BLaER1 treated with 17β-estradiol and CSF1 and Interleukin-3, amounts not matched to agents 10 nM and 100 nM (cell line): Measurements from ENCODE around the gene CD6.

Experiments
- H3K27ac ChIP-seq, 11 experiments: shearing (Covaris generic); formaldehyde crosslinking; 2 replicates each; pipeline ENCODE4 v1.8.1; 2022
- H3K27me3 ChIP-seq, 11 experiments: shearing (Covaris generic); formaldehyde crosslinking; 2 replicates each; pipeline ENCODE4 v1.8.1; 2022
- H3K36me3 ChIP-seq, 11 experiments: shearing (Covaris generic); formaldehyde crosslinking; 2 replicates each; pipeline ENCODE4 v1.8.1; 2022
- H3K4me1 ChIP-seq, 10 experiments: shearing (Covaris generic); formaldehyde crosslinking; 2 replicates each; pipeline ENCODE4 v1.8.1; 2022
- H3K4me2 ChIP-seq, 11 experiments: shearing (Covaris generic); formaldehyde crosslinking; 2 replicates each; pipeline ENCODE4 v1.8.1; 2022
- H3K4me3 ChIP-seq, 10 experiments: shearing (Covaris generic); formaldehyde crosslinking; 2 replicates each; pipeline ENCODE4 v1.8.1; 2022
- H3K9ac ChIP-seq, 11 experiments: shearing (Covaris generic); formaldehyde crosslinking; 2 replicates each; pipeline ENCODE4 v1.8.1; 2022
- H3K9me3 ChIP-seq, 11 experiments: shearing (Covaris generic); formaldehyde crosslinking; replicated peaks in 1 of 11; 2 replicates each; pipeline ENCODE4 v1.8.1; 2022
- H4K20me1 ChIP-seq, 11 experiments: shearing (Covaris generic); formaldehyde crosslinking; 2 replicates each; pipeline ENCODE4 v1.8.1; 2022
- Cebpa-rat ChIP-seq, 11 experiments: shearing (Covaris generic); IDR thresholded peaks; 2 replicates each; pipeline ENCODE4 v1.8.1; 2022

CD6 gene

DNA sequence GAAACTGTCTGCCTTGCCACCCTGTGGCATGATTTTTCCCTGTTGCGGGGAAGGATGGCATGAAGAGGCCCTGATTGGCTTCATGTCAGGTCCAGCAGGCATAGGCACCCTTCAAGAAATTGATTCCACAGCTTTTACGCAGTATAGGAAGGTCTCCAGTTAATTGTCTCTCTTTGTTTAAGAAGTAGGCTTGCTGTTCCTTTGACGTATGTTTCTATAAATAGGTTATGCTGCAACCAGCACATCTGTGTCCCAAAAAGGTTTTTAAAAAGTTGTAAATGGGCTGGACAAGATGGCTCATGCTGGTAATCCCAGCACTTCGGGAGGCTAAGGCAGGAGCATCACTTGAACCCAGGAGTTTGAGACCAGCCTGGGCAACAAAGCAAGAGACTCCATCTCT is 62.6 kb downstream of the CD6 start:
- Histone ChIP-seq H3K4me1 (peaks cover 0 to 33% (median 19%) of the 10 kb centered on the region in 10 experiments; a peak in 16 of 20 replicates), H3K9ac (no peak overlapping the region), H3K9me3 (no peaks in the 10 kb centered on the region), H3K27me3 (no peaks in the 10 kb centered on the region), H3K4me2 (peak overlapping the region in 9 of 11 experiments; percentile 0 to 38 (median 14); a peak in 9 of 22 replicates), H3K36me3 (no peaks in the 10 kb centered on the region), H4K20me1 (no peaks in the 10 kb centered on the region; a peak in 1 of 22 replicates), H3K27ac (no peak overlapping the region), H3K4me3 (no peak overlapping the region)
- no peak for TF ChIP-seq Cebpa-rat (IDR thresholded peaks at IDR 0.05)

DNA sequence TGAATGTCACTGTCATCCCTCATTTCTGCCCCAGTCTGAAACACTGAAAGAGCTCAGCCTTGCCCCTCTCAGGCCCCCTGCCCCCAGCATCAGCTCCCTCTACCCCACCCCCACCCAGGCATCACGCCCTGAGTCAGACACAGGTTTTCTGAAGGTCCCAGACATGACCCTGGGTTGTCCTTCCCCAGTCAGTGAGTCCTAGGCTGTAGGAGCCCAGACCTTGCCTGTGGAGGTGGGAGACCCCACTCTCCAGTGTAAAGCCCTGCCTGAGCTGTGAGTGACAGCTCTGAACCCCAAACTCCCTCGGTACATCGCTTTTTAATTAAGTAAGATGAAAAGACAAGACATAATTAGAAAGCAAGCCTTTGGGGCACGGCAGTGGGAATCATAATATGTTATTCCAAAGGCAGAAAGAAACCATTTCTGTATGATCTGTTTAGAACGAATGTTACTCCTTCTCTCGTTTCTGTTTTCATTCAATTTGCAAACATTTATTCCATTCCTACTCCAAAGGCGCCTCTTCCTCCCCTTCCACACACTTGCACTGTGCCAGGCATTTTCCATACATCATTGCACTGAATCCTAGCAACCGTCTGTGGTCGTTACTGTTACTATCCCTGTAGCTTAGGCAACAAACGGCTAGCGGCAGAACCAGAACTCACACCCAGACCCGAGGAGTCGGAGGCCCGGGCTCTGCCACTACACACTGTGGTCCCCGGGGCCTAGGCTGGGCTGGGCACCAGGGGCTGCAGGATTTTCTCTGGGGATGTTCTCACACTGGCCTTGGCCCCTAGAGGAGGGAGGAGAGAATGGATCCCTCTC is 63.4 kb downstream of the CD6 start:
- no peak for TF ChIP-seq Cebpa-rat (IDR thresholded peaks at IDR 0.05)

DNA sequence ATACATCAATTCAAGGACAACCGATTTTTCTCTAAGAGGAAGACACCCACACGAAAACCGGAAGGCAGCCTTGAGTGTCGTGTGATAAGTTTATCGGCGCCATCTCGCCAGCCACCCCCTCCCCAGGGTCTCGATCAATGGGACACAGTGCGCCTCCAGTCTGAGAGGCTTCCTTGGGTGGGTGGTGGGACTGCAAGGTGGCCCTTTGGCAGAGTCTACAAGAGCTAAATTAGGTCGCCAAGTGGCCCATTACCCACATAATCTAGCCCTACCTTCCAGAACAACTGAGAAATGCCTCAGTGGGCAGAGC is 64.0 kb downstream of the CD6 start:
- no peak overlapping the region for H3K9ac ChIP-seq
- H3K27ac ChIP-seq = no peak overlapping the region
- no peaks in the 10 kb centered on the region for H3K9me3 ChIP-seq
- peaks cover 13 to 39% (median 27%) of the 10 kb centered on the region in 10 experiments for H3K4me1 ChIP-seq
- H3K4me2 ChIP-seq = no peak overlapping the region
- H3K27me3 ChIP-seq = no peaks in the 10 kb centered on the region
- no peaks in the 10 kb centered on the region for H3K36me3 ChIP-seq
- no peak for TF ChIP-seq Cebpa-rat (IDR thresholded peaks at IDR 0.05)
- no peaks in the 10 kb centered on the region; a peak in 1 of 22 replicates for H4K20me1 ChIP-seq
- H3K4me3 ChIP-seq = no peak overlapping the region

More for the DNA sequence above, 63.4 kb downstream of the CD6 start:
- H3K9ac ChIP-seq = no peak overlapping the region
- peak overlapping the region in 1 of 11 experiments; percentile 29; a peak in 1 of 22 replicates for H3K4me2 ChIP-seq
- no peaks in the 10 kb centered on the region for H3K36me3 ChIP-seq
- no peak overlapping the region for H3K27ac ChIP-seq
- no peak overlapping the region for H3K4me3 ChIP-seq
- no peaks in the 10 kb centered on the region for H3K27me3 ChIP-seq
- H3K9me3 ChIP-seq = no peaks in the 10 kb centered on the region
- no peaks in the 10 kb centered on the region; a peak in 1 of 22 replicates for H4K20me1 ChIP-seq
- H3K4me1 ChIP-seq = peaks cover 7 to 34% (median 21%) of the 10 kb centered on the region in 10 experiments

DNA sequence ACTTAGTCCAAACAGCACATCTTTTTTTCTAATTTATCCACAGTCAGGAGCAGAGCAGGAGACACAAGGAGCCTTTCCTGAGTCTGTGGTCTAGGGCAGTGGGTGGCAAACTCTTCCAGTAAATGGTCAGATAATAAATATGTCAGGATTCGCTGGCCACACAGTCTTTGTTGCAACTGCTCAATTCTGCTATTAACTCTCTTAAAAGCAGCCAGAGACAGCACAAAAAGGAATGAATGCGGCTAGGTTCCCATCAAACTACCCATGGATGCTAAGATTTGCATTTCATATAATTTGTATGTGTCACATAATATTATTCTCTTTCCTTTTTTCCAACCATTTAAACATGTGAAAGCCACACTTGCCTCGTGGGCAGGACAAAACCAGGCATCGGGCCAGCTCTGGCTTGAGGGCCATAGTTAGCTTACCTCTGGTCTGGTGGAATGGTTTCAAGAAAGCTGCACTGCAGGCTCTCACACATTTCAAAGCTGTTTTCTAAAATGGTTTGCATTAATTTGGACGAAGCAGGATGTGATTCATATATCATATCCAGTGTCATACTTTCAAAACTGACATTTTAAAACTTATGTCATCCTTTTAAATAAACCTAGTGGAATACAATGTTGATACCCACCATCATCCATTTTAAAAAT is 66.1 kb downstream of the CD6 start:
- no peaks in the 10 kb centered on the region for H3K27me3 ChIP-seq
- H3K4me3 ChIP-seq = no peak overlapping the region
- no peak overlapping the region for H3K9ac ChIP-seq
- H3K27ac ChIP-seq = no peak overlapping the region
- no peaks in the 10 kb centered on the region; a peak in 1 of 22 replicates for H4K20me1 ChIP-seq
- TF ChIP-seq Cebpa-rat (IDR thresholded peaks at IDR 0.05) = no peak
- H3K36me3 ChIP-seq = no peaks in the 10 kb centered on the region
- no peaks in the 10 kb centered on the region for H3K9me3 ChIP-seq
- H3K4me2 ChIP-seq = peak overlapping the region in 6 of 11 experiments; percentile 8 to 65 (median 20); a peak in 7 of 22 replicates
- H3K4me1 ChIP-seq = peaks cover 34 to 60% (median 45%) of the 10 kb centered on the region in 10 experiments

DNA sequence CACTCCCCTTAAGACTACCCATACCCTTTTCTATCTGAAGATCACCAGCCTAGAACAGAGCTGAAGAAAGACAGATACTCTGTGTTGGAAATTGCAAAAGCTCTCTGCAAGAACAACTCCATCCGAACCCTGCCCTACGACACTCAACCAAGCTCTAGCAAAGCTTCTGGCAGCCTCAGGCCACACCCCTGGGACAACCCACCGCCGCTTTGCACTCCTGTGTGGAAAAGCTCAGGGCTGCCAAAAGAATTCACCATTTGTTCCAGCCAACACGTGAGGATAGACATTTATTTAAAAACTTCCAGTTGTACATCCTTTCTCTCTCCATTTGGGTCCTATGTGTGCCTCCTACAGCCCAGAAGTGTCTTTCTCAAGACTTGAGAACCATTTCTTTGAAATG is 68.4 kb downstream of the CD6 start:
- no peaks in the 10 kb centered on the region for H3K27me3 ChIP-seq
- no peak overlapping the region for H3K4me3 ChIP-seq
- no peak overlapping the region for H3K9ac ChIP-seq
- H3K9me3 ChIP-seq = no peaks in the 10 kb centered on the region
- TF ChIP-seq Cebpa-rat (IDR thresholded peaks at IDR 0.05) = no peak
- H3K36me3 ChIP-seq = no peaks in the 10 kb centered on the region
- no peaks in the 10 kb centered on the region for H4K20me1 ChIP-seq
- H3K4me1 ChIP-seq = peaks cover 37 to 60% (median 46%) of the 10 kb centered on the region in 10 experiments
- peak overlapping the region in 2 of 11 experiments; percentile 7 to 28; a peak in 3 of 22 replicates for H3K27ac ChIP-seq
- peak overlapping the region; percentile 35 to 89 (median 63) for H3K4me2 ChIP-seq

DNA sequence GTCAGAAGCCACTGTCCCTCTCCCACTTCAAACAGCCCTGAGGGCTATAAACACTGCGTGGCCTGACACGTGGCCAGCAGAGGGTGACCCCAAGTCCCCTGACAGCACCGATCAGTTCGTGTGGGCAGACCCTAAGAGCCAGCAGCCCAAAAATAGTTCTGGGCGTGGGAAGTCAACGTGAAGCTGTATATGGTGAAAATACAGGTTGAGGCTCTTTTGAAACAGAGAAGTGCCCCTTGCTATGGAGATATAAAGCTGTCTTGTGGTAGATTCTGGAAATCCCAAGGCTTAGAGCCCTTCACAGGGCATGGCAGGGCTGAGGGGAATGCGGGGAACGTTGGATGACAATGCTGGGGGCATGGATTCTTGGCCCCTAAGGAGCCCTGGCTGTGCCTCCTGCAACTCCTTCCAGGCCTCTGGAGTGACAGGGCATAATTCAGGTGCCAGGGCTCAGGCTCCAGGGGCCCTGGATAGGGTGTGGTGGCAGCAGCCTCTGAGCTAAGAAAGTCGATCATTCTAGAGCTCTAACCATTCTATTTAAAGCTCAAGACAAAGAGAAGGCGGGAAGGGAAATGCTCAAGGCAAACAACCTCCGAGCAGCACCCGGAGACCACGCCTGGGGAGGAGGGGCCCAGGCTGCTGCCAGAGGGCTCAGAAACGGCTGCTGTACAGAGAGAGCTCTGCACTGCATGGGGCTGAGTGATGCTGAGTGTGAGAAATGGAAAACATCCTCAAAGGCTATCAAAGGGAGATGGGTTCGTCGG is 70.5 kb downstream of the CD6 start:
- peak overlapping the region in 2 of 10 experiments; percentile 16 to 38; a peak in 4 of 20 replicates for H3K4me3 ChIP-seq
- H3K9me3 ChIP-seq = no peaks in the 10 kb centered on the region
- H3K4me1 ChIP-seq = peaks cover 37 to 57% (median 43%) of the 10 kb centered on the region in 10 experiments
- no peaks in the 10 kb centered on the region for H4K20me1 ChIP-seq
- peak overlapping the region in 9 of 11 experiments; percentile 58 to 81 (median 75); a peak in 19 of 22 replicates for H3K27ac ChIP-seq
- peak overlapping the region in 10 of 11 experiments; percentile 16 to 75 (median 58); a peak in 17 of 22 replicates for H3K9ac ChIP-seq
- no peaks in the 10 kb centered on the region for H3K27me3 ChIP-seq
- H3K36me3 ChIP-seq = no peaks in the 10 kb centered on the region
- peak overlapping the region; percentile 70 to 90 (median 86) for H3K4me2 ChIP-seq
- no peak for TF ChIP-seq Cebpa-rat (IDR thresholded peaks at IDR 0.05)

DNA sequence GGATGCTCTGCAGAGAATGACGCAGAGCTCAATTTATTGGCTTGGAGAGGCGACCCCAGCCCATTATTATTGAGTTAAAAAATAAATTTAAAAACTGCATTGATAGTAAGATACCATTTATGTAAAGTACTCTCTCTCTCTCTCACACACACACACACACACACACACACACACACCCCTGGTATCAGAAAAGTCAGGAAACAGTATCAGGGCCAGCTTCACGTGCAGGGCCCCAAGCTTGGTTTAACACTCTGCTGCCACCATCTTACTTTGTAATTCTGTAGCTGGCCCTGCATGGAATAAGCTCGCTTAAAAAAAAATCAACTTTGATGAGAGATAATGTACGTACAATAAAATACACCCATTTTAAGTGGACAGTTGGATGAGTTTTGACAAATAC is 71.1 kb downstream of the CD6 start:
- Histone ChIP-seq H3K4me3 (peak overlapping the region in 1 of 10 experiments; percentile 38; a peak in 1 of 20 replicates), H3K27ac (peak overlapping the region in 3 of 11 experiments; percentile 79 to 81 (median 79); a peak in 5 of 22 replicates), H3K4me2 (peak overlapping the region; percentile 70 to 90 (median 86)), H4K20me1 (no peaks in the 10 kb centered on the region), H3K36me3 (no peaks in the 10 kb centered on the region), H3K4me1 (peaks cover 35 to 51% (median 39%) of the 10 kb centered on the region in 10 experiments), H3K9me3 (no peaks in the 10 kb centered on the region), H3K27me3 (no peaks in the 10 kb centered on the region), H3K9ac (peak overlapping the region in 6 of 11 experiments; percentile 16 to 75 (median 58); a peak in 4 of 22 replicates)
- no peak for TF ChIP-seq Cebpa-rat (IDR thresholded peaks at IDR 0.05)

DNA sequence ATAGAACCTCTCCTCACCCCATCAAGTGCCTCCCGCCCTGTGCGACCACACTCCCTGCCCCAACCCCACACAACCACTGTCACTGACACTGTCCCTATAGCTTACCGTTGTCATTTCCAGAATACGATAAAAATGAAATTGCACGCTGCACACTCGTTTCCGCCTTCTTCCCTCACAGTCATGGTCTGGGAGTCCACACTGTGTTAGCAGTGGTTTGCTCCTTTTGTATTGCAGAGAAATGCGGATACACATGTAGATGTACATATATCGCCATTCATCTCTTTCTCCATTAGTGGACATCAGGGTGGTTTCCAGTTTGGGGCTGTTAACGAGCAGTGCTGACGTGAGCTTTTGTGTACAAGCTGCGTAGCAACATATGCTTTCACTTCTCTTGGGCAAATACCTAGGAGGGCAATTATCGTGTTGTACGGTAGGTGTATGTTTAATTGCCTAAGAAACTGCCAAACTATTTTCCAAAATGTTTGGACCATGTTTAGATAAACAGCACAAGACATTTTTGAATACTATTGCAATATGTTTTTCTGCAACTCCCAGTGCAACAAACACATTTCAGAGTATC is 71.6 kb downstream of the CD6 start:
- H4K20me1 ChIP-seq = no peaks in the 10 kb centered on the region
- H3K9me3 ChIP-seq = no peaks in the 10 kb centered on the region
- no peak overlapping the region for H3K27ac ChIP-seq
- TF ChIP-seq Cebpa-rat (IDR thresholded peaks at IDR 0.05) = no peak
- H3K4me1 ChIP-seq = peaks cover 30 to 46% (median 39%) of the 10 kb centered on the region in 10 experiments
- H3K4me3 ChIP-seq = no peak overlapping the region
- H3K4me2 ChIP-seq = peak overlapping the region in 10 of 11 experiments; percentile 1 to 90 (median 86); a peak in 17 of 22 replicates
- H3K27me3 ChIP-seq = no peaks in the 10 kb centered on the region
- no peak overlapping the region for H3K9ac ChIP-seq
- no peaks in the 10 kb centered on the region for H3K36me3 ChIP-seq
